IMR-90 (cell line): ENCODE measurements around the gene MSX1. TPM values are rescaled to one million over a fixed set of nuclear protein-coding genes. Genes with fewer than 3 reads are reported as not detected.

Source experiments
- ATAC-seq: fragments of 200-7000 bp; cut with Tn5 transposase; 2 replicates; pipeline ENCODE4 v1.9.1; 2020; ENCODE audit warnings: low read depth, mild to moderate bottlenecking, moderate library complexity
- BruUV-seq: library from RNA; stranded (reverse); fragments of 400-500 nt; replicated peaks from 2 replicates; lab custom pipeline; 2021; lab: Mats Ljungman, UMichigan
- CTCF ChIA-PET: fragments of 300-600 bp; formaldehyde crosslinking; extraction: SDS; loops from one replicate; lab custom pipeline; 2021; ENCODE audit warnings: antibody characterized with exemption; lab: Yijun Ruan, JAX
- POLR2A ChIA-PET: fragments of 300-600 bp; sonication (Branson Sonifier 250); formaldehyde crosslinking; loops from one replicate; lab custom pipeline; 2022; ENCODE audit warnings: antibody characterized with exemption; ENCODE audit not compliant: unreplicated experiment; lab: Charles Lee
- DNase-seq: peaks from one replicate; pipeline ENCODE4 v3.0.0; 2013
- H2AFZ ChIP-seq: replicated peaks from 2 replicates; pipeline ENCODE3; 2013; ENCODE audit warnings: low read length, mild to moderate bottlenecking; ENCODE audit not compliant: poor library complexity
- H2AK5ac ChIP-seq: 2 replicates; pipeline ENCODE4 v1.6.1; 2013; ENCODE audit warnings: low read depth, low read length, inconsistent platforms
- H2AK9ac ChIP-seq: replicated peaks from 2 replicates; pipeline ENCODE3; 2013; ENCODE audit warnings: mild to moderate bottlenecking, low read depth, low read length, moderate library complexity; ENCODE audit not compliant: poor library complexity
- H2BK120ac ChIP-seq: 2 replicates; pipeline ENCODE4 v1.6.1; 2013; ENCODE audit warnings: low read depth, low read length, inconsistent platforms
- H2BK15ac ChIP-seq: 3 replicates; pipeline ENCODE4 v1.6.1; 2013; ENCODE audit warnings: low read depth, low read length, inconsistent platforms
- H2BK20ac ChIP-seq: 2 replicates; pipeline ENCODE4 v1.6.1; 2013; ENCODE audit warnings: low read depth, mild to moderate bottlenecking, inconsistent platforms, low read length, moderate library complexity
- H2BK5ac ChIP-seq: 2 replicates; pipeline ENCODE4 v1.6.1; 2013; ENCODE audit warnings: mild to moderate bottlenecking, low read depth, low read length, inconsistent platforms; ENCODE audit not compliant: poor library complexity, severe bottlenecking
- H3K14ac ChIP-seq: replicated peaks from 2 replicates; pipeline ENCODE4 v1.6.1; 2013; ENCODE audit warnings: low read depth, low read length, inconsistent platforms
- H3K18ac ChIP-seq: 2 replicates; pipeline ENCODE4 v1.6.1; 2013; ENCODE audit warnings: low read depth, low read length, control low read depth
- H3K23ac ChIP-seq: 2 replicates; pipeline ENCODE4 v1.6.1; 2013; ENCODE audit warnings: low read depth, low read length, inconsistent platforms
- H3K27ac ChIP-seq: 2 replicates; pipeline ENCODE4 v1.5.1; 2013; ENCODE audit warnings: mild to moderate bottlenecking, control low read depth, low read length; ENCODE audit not compliant: insufficient read depth
- H3K27me3 ChIP-seq: 2 replicates; pipeline ENCODE4 v1.6.1; 2013; ENCODE audit warnings: low read length; ENCODE audit not compliant: control insufficient read depth, insufficient read depth
- H3K36me3 ChIP-seq: 2 replicates; pipeline ENCODE4 v1.6.1; 2013; ENCODE audit warnings: low read length, mixed read lengths; ENCODE audit not compliant: control insufficient read depth, insufficient read depth
- H3K4ac ChIP-seq: 2 replicates; pipeline ENCODE4 v1.6.1; 2013; ENCODE audit warnings: low read depth, low read length, inconsistent platforms
- H3K4me1 ChIP-seq: 2 replicates; pipeline ENCODE4 v1.6.1; 2013; ENCODE audit warnings: low read length, mixed read lengths; ENCODE audit not compliant: control insufficient read depth, insufficient read depth
- H3K4me2 ChIP-seq: 2 replicates; pipeline ENCODE4 v1.6.1; 2013; ENCODE audit warnings: low read depth, mild to moderate bottlenecking, control low read depth, low read length, moderate library complexity
- H3K4me3 ChIP-seq: 2 replicates; pipeline ENCODE4 v1.5.1; 2013; ENCODE audit warnings: low read depth, mild to moderate bottlenecking, control low read depth, low read length, moderate library complexity; ENCODE audit not compliant: insufficient read depth
- H3K56ac ChIP-seq: 2 replicates; pipeline ENCODE4 v1.6.1; 2013; ENCODE audit warnings: low read length, inconsistent platforms; ENCODE audit not compliant: insufficient read depth; ENCODE audit errors: extremely low read depth
- H3K79me1 ChIP-seq, 2 experiments: 2 replicates each; pipeline ENCODE4 v1.6.1; 2013; ENCODE audit warnings: low read length in 2 of 2, inconsistent platforms in 1 of 2, low read depth in 1 of 2
- H3K9ac ChIP-seq: 2 replicates; pipeline ENCODE4 v1.6.1; 2013; ENCODE audit warnings: low read depth, low read length, control low read depth
- H3K9me1 ChIP-seq: 2 replicates; pipeline ENCODE4 v1.6.1; 2013; ENCODE audit warnings: low read length, inconsistent platforms; ENCODE audit not compliant: insufficient read depth
- H3K9me3 ChIP-seq: 2 replicates; pipeline ENCODE4 v1.6.1; 2013; ENCODE audit warnings: low read length; ENCODE audit not compliant: control insufficient read depth, insufficient read depth
- H4K20me1 ChIP-seq: 2 replicates; pipeline ENCODE4 v1.6.1; 2013; ENCODE audit warnings: low read length, inconsistent platforms; ENCODE audit not compliant: insufficient read depth
- H4K5ac ChIP-seq: 2 replicates; pipeline ENCODE4 v1.6.1; 2013; ENCODE audit warnings: mild to moderate bottlenecking, low read depth, low read length, control low read depth
- H4K8ac ChIP-seq, 2 experiments: 2 replicates each; pipeline ENCODE4 v1.6.1; 2013; ENCODE audit warnings: low read depth in 2 of 2, low read length in 2 of 2, control low read depth in 1 of 2, inconsistent platforms in 1 of 2
- H4K91ac ChIP-seq: 2 replicates; pipeline ENCODE4 v1.6.1; 2013; ENCODE audit warnings: low read depth, low read length, inconsistent platforms; ENCODE audit not compliant: insufficient read depth
- CEBPB ChIP-seq: IDR thresholded peaks from 2 replicates; pipeline ENCODE4 v1.6.1; 2012; ENCODE audit warnings: low read depth, low read length, improper control_type of control experiment
- ELK1 ChIP-seq: fragments of 150-350 bp; IDR thresholded peaks from 2 replicates; pipeline ENCODE4 v1.6.1; 2016; ENCODE audit warnings: low read depth, mild to moderate bottlenecking, low read length, moderate library complexity, borderline replicate concordance
- FOS ChIP-seq: fragments of 150-350 bp; IDR thresholded peaks from 2 replicates; pipeline ENCODE4 v1.6.1; 2016; ENCODE audit warnings: low read depth, low read length
- MAFK ChIP-seq: IDR thresholded peaks from 2 replicates; pipeline ENCODE4 v1.6.1; 2012; ENCODE audit warnings: low read depth, low read length, improper control_type of control experiment
- MAZ ChIP-seq: IDR thresholded peaks from 2 replicates; pipeline ENCODE4 v1.6.1; 2012; ENCODE audit warnings: low read depth, mild to moderate bottlenecking, low read length, improper control_type of control experiment, moderate library complexity, borderline replicate concordance
- NFE2L2 ChIP-seq: fragments of 150-350 bp; IDR thresholded peaks from 2 replicates; pipeline ENCODE4 v1.6.1; 2016; ENCODE audit warnings: low read depth, mild to moderate bottlenecking, low read length
- SMC3 ChIP-seq: fragments of 150-350 bp; IDR thresholded peaks from 2 replicates; pipeline ENCODE4 v1.6.1; 2016; ENCODE audit warnings: low read depth, mild to moderate bottlenecking, antibody characterized with exemption, low read length, moderate library complexity
- WGBS, 2 experiments: methylation state at CpG; one replicate each; pipeline versions ENCODE4 v1.1.5 to v1.1.7; 2013; ENCODE audit warnings: missing lambda C conversion rate in 2 of 2; ENCODE audit not compliant: insufficient read length in 1 of 2; ENCODE audit errors: extremely low coverage in 2 of 2; 5-methylcytosine and 5-hydroxymethylcytosine counted together
- dilution Hi-C: fragments of 300-500 bp; cut with HindIII; formaldehyde crosslinking; loops from one replicate; pipeline ENCODE4 v1.14.3; 2018; ENCODE audit warnings: low sequenced_read_pairs; ENCODE audit not compliant: unreplicated experiment
- in situ Hi-C: fragments of 300-500 bp; cut with MboI; formaldehyde crosslinking; loops from 3 replicates; pipeline ENCODE4 v1.14.3; 2019; ENCODE audit warnings: low sequenced_read_pairs, inconsistent platforms, mixed read lengths
- intact Hi-C: fragments of 100-400 bp; cut with micrococcal nuclease; formaldehyde crosslinking; loops from 2 replicates; pipeline ENCODE4 v1.10.0; 2022
- polyA plus RNA-seq, 3 experiments: library from polyadenylated mRNA; depleted of rRNA; stranded (reverse); fragments of >200 nt; gene quantifications; 2 replicates each; pipeline ENCODE4 v1.2.3, GENCODE V29; 2012; ENCODE audit warnings: low replicate concordance in 1 of 3
- total RNA-seq: library from RNA; depleted of rRNA; stranded (reverse); fragments of >200 nt; gene quantifications from 2 replicates; pipeline ENCODE4 v1.2.3, GENCODE V29; 2012

MSX1 gene
- total and polyA plus RNA-seq, 2 of the 4 experiments (the other 2 are of a cell fraction) = 1.1 to 3.9 TPM

- BruUV-seq = no TSS peak
- Histone ChIP-seq H3K27ac (no peak overlapping the region), H3K9me3 (no peaks in the 10 kb centered on the region), H2AK5ac (no peak overlapping the region), H3K9ac (no peak overlapping the region), H3K4ac (no peak overlapping the region), H2BK20ac (no peak overlapping the region), H3K79me1 (no peaks in the 10 kb centered on the region), H4K5ac (no peak overlapping the region), H3K4me1 (no peaks in the 10 kb centered on the region; the same call in 1 of the 2 replicates), H2AFZ (no peak overlapping the region), H3K4me2 (no peak overlapping the region), H2BK120ac (no peak overlapping the region), H3K18ac (no peak overlapping the region), H3K27me3 (peaks cover 45% of the 10 kb centered on the region), H2AK9ac (no peak overlapping the region), H3K23ac (no peak overlapping the region; the same call in 1 of the 2 replicates), H3K4me3 (no peak overlapping the region), H3K36me3 (no peaks in the 10 kb centered on the region), H3K56ac (no peak overlapping the region), H3K14ac (no peak overlapping the region), H2BK5ac (no peak overlapping the region), H3K9me1 (no peaks in the 10 kb centered on the region), H4K91ac (no peak overlapping the region), H4K8ac (no peak overlapping the region), H2BK15ac (no peak overlapping the region), H4K20me1 (no peaks in the 10 kb centered on the region)
- no peak for ATAC-seq
- ChIA-PET CTCF (no interaction called here), POLR2A (no interaction called here)
- in situ Hi-C loops (no loop called here), intact Hi-C loops (no loop called here), dilution Hi-C loops (no loop called here)
- 70% methylated on average over 7 of the region's 24 CpGs; no CpG with 5 or more reads in 1 of the 2 experiments for WGBS, 2 experiments
- no peak for DNase-seq
- TF ChIP-seq SMC3 (no peak), NFE2L2 (no peak), FOS (no peak), ELK1 (no peak), MAFK (no peak), CEBPB (no peak), MAZ (no peak)
These were observed 5.4 kb upstream of the MSX1 start for GRCh38 chr4:4853921-4854648.
